RPMI8226 (cell line): ENCODE measurements around the gene GFRA1.

ENCODE experiments used
- DNase-seq: peaks from one replicate; pipeline ENCODE4 v3.0.0-alpha.2; 2015

Gene GFRA1

GRCh38 chr10:116240157-116240950, 32.7 kb downstream of the GFRA1 start:
- DNase-seq: no peak

DNA sequence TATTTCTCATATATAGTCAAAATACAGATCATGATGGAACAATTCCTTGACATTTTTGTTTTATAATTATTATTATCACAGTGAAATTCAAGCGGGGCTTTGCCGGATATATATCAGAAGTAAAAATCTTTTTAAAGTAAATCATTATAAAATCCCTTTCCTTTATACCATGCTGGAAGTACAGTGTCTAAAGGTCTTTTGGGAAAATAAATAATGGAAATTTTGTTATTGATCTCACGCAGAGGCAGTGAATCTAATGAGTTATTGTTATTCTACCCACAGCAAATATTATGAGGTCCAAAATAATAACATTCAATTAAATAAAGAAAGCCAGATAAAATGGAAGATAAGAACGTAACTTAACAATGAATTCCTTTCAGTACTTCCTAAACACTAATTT, 33.8 kb downstream of the GFRA1 start:
- DNase-seq: no peak

GRCh38 chr10:116237970-116238369, 35.0 kb downstream of the GFRA1 start:
- no peak for DNase-seq

- DNase-seq: no peak
Observed at GRCh38 chr10:116237260-116237659, 35.7 kb downstream of the GFRA1 start.

GRCh38 chr10:116233230-116233629, 39.8 kb downstream of the GFRA1 start:
- DNase-seq: no peak

DNA sequence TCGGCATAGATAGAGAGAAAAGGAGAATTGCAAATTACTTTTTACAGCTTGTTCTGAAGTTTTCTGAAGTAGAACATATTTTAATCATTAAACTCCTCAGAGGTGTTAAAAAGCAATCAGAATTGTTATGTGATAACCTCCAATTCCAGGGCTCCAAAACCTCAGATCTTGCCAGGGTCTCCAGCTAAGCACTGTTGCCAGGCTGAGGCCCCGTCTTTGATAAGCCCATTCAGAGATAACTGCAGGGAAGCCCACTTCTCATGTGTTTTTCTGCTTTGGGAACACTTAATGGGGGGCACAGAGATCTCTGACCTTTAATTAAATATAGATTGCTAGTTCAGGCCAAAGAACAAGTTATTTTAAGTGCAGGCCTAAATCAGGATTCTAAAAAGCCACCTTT, 40.4 kb downstream of the GFRA1 start:
- no peak for DNase-seq

DNA sequence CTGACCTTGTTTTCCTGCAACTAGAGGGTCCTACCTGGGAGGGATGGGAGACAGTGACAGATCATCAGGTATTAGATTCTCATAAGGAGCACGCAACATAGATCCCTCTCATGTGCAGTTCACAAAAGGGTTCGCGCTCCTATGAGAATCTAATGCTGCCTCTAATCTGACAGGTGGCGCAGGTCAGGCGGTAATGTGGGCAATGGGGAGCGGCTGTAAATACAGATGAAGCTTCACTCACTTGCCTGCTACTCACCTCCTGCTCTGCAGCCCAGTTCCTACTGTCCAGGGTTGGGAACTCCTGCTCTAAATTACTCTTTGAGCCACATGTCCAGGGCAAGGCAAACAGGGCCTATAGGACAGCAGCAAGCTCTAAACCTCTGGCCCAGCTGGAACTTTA, 46.2 kb downstream of the GFRA1 start:
- no peak for DNase-seq

DNA sequence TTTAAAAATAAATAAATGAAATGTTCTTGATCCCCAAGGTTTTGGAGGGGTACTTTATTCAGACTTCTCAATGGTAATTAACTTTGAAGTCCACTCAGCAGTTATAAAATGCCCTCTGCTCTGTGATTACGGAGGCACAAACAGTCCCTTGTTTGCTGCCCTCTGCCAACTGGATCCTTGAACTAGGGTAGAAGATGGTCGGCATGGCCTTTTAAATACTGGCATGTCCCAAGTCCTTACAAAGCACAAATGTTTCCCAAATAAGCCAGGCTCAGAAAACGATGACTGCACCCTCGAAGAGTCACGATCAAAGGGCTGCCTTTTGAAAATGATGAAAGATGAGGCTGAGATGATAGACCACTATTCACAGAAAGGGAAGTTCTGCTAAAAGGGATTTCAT, 47.0 kb downstream of the GFRA1 start:
- DNase-seq: no peak

GRCh38 chr10:116223289-116223688, 49.7 kb downstream of the GFRA1 start:
- no peak for DNase-seq

DNA sequence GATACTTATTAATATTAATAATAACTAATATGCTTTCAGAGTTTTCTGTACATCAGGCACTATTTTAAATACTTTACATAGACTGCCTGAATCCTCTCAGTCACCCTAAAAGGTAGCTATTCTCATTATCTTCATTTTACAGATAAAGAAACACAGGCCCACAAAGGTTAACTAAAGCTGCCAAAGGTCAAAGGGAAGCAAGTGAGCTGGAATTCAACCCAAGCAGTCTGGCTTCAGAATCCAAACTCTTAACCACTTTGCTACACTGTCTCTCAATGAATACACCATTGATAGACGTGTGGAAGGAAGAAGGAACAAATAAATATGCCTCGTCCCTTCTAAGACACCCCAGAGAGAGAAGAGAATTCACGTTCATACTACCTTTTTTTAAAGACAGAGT, 52.0 kb downstream of the GFRA1 start:
- DNase-seq: no peak

DNA sequence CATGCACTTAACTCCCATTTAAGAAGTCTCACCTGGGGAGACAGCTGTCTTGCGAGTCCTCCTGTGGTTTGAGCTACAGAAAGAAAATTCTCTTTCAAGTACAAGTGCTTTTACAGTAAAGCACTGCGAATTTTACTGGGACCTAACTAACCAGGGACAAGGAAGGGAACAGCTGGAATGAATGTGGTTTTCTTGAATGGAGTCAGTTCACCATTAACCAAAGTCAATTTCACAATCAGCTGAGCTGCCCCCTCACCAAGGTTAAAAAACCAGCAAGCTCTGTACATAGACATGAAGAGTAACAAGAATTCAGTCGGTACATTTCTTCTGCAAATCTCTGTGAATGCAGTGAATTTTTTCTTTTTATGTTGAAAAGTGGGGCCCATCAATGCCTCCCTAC, 56.3 kb downstream of the GFRA1 start:
- DNase-seq: no peak

DNA sequence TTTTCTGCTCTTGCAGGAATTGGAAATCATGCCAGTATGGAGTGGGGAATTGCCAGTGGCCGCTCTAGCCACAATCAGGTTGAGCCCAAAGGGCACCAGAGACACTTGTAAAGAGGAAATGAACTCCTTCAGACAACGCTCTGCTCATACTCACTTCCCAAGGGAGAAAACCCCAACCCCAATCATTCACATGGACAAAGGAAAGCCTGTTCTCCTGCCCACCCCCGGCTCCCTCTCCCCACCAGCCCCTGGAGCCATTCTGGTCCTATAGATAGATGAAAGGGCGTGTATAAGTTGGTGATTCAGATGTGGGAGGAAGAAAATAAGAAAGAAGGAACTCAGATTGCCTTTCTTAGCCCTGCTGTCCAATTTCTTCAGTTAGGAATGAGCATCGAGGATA, 57.4 kb downstream of the GFRA1 start:
- no peak for DNase-seq

GRCh38 chr10:116211682-116212081, 61.3 kb downstream of the GFRA1 start:
- no peak for DNase-seq

DNA sequence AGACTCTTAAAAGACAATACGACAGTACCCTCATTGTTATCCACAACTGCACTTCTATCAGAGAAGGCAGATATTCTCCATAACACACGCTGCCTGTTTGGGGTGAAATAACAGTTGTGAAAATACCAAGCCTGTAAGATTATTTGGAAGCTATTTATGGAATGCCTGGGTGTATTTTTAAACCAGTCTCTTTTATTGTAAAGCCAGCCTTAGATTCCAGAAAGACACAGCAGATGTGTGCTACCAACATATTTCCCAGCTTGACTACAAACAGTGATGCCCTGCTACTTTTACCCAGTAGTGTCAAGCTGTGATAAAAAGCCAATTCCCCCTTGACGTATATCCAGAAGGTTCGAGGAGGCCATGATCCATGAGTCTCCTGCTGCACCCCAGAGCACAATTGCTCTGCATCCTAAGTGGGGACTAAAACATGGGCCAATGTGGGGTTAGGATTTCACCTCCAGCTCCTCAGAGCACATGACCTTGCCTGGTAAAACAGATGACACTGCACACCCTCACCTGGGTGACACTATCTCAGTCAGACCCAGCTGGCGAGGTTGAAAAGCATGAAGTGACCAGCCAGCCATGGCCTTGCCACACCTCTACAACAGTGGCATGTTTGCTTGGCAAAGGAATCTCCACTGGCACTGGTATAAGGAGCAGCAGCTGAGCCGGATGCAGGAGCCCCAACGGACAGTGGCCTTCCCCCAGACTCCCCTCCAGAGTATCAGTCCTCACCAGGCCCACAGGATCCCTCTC, 62.2 kb downstream of the GFRA1 start:
- no peak for DNase-seq

GRCh38 chr10:116209781-116210180, 63.2 kb downstream of the GFRA1 start:
- DNase-seq: no peak

- DNase-seq: no peak
Observed at GRCh38 chr10:116208956-116209567, 63.9 kb downstream of the GFRA1 start.

- no peak for DNase-seq
Observed at GRCh38 chr10:116207690-116208089, 65.3 kb downstream of the GFRA1 start.

DNA sequence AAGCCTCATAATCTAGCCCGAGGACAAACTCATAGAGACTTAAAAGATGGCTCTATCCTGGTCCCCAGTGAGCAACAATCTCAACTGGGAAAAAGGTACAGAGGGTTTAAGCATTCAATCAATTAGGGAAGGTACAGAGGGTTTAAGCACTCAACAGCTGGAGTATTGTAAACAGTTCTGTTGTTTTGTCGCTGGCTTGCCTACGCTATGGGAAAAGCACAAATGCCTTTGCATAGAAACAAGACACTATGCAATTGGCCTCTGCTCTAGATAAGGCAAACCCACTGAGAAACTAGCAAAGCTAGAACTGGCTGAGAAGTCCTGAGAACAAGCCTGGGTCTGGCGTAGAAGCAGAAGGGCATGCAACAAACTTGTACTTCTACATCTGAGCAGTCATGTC, 69.3 kb downstream of the GFRA1 start:
- DNase-seq: no peak

DNA sequence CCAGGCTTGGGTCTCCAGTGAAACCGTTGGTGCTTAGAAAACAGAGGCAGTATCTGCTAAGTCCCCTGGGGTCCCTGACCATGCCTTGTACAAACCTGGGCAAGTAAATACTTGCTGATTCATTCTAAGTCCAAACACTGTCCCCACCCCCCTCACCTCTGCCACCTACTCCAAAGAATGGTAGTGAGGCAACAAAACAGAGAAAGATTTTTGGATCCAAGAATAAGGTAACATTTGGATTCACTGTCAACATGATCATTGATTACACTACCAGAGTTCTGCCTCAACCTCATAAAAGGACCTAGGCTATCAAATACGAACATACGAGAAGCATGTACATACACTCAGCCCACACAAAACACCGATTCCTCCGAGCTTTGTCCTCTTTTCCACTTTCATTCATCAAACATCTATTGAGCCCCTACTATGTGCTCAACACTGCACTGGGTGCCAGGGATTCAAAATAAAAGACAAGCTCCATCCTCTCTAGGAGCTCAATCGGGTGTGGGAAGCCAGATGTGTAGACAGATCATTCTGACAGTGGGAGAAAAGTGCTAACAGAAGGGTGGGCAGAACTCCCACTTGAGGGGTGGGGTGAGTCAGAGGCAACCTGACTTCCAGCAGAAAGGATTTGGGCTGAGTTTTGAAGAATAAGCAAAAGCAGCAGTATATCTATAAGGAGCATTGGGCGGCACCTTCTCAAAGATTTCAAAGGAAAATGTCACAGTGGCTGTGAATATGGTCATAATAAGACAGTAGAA, 71.2 kb downstream of the GFRA1 start:
- DNase-seq: no peak

GRCh38 chr10:116201011-116201410, 72.0 kb downstream of the GFRA1 start:
- no peak for DNase-seq

GRCh38 chr10:116198676-116199035, 74.3 kb downstream of the GFRA1 start:
- DNase-seq: no peak

- no peak for DNase-seq
Observed at GRCh38 chr10:116197946-116198675, 74.9 kb downstream of the GFRA1 start.

DNA sequence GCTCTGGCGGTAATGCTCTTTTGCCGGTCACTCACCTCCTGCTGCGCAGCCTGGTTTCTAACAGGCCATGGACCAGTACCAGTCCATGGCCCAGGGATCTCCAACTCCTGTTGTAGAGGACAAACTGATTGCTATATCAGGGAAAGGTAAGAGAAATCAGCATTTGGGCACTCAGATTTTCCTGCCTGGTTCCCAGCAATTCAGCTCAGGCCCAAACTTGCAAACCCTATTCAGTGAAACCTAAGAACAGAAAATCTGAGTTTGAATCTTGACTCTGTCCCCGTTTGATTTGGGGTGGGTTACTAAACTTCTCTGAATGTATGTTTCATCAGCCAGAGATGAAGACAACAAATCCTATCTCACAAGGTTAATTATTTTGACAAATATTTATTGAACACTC, 77.4 kb downstream of the GFRA1 start:
- DNase-seq: no peak
